WTC11 (cell line): ENCODE measurements around the gene RSPH1. TPM values are rescaled to one million over a fixed set of nuclear protein-coding genes. Genes with fewer than 3 reads are reported as not detected.

Source experiments
- ATAC-seq: fragments of 200-7000 bp; cut with Tn5 transposase; 2 replicates; pipeline ENCODE4 v1.10.0; 2021; ENCODE audit warnings: mild to moderate bottlenecking, moderate library complexity
- CTCF ChIA-PET: fragments of 300-600 bp; sonication (Branson Sonifier 250); formaldehyde crosslinking; loops from one replicate; lab custom pipeline; 2021; ENCODE audit warnings: antibody characterized with exemption; lab: Charles Lee
- POLR2A ChIA-PET: fragments of 350-600 bp; sonication (Branson Sonifier 250); formaldehyde crosslinking; loops from one replicate; lab custom pipeline; 2021; ENCODE audit warnings: antibody characterized with exemption; lab: Charles Lee
- DNase-seq: peaks from one replicate; pipeline ENCODE4 v3.0.0; 2021; ENCODE audit warnings: low spot score
- H3K27ac Mint-ChIP-seq: 2 replicates; pipeline ENCODE4 v1.8.0; 2021; ENCODE audit warnings: mixed read lengths
- H3K27me3 Mint-ChIP-seq: 2 replicates; pipeline ENCODE4 v1.8.0; 2021; ENCODE audit warnings: low read depth, mild to moderate bottlenecking, moderate library complexity, mixed read lengths
- H3K36me3 Mint-ChIP-seq: 2 replicates; pipeline ENCODE4 v1.8.0; 2021; ENCODE audit warnings: mixed read lengths
- H3K4me1 Mint-ChIP-seq: 2 replicates; pipeline ENCODE4 v1.8.0; 2022; ENCODE audit warnings: mixed read lengths
- H3K4me3 Mint-ChIP-seq: 2 replicates; pipeline ENCODE4 v1.8.0; 2021; ENCODE audit warnings: mild to moderate bottlenecking, moderate library complexity, mixed read lengths
- H3K9me3 Mint-ChIP-seq: 2 replicates; pipeline ENCODE4 v1.8.0; 2021; ENCODE audit warnings: mixed read lengths
- AR ChIP-seq: fragments of 250-450 bp; sonication (Bioruptor Pico); IDR thresholded peaks from 2 replicates; pipeline ENCODE4 v1.9.0; 2021; ENCODE audit warnings: mild to moderate bottlenecking
- ARID4B ChIP-seq: sonication (generic); formaldehyde crosslinking; IDR thresholded peaks from 2 replicates; pipeline ENCODE4 v1.8.0; 2023; ENCODE audit warnings: missing genetic modification reagents, mild to moderate bottlenecking, borderline replicate concordance
- CREM ChIP-seq: sonication (generic); formaldehyde crosslinking; IDR thresholded peaks from 2 replicates; pipeline ENCODE4 v1.8.1; 2022; ENCODE audit warnings: mild to moderate bottlenecking, missing genetic modification reagents, moderate library complexity
- E2F4 ChIP-seq: sonication (generic); formaldehyde crosslinking; IDR thresholded peaks from 2 replicates; pipeline ENCODE4 v1.8.1; 2022; ENCODE audit warnings: low read depth, mild to moderate bottlenecking, moderate library complexity, missing genetic modification reagents, borderline replicate concordance
- MXD4 ChIP-seq: fragments of 250-450 bp; sonication (Bioruptor Pico); IDR thresholded peaks from 2 replicates; pipeline ENCODE4 v1.8.0; 2021; ENCODE audit warnings: mild to moderate bottlenecking, moderate library complexity, borderline replicate concordance
- MYBL2 ChIP-seq: sonication (generic); formaldehyde crosslinking; IDR thresholded peaks from 2 replicates; pipeline ENCODE4 v1.8.1; 2023; ENCODE audit warnings: mild to moderate bottlenecking, moderate library complexity, missing genetic modification reagents
- NR1H2 ChIP-seq: sonication (generic); formaldehyde crosslinking; IDR thresholded peaks from 2 replicates; pipeline ENCODE4 v1.9.0; 2021; ENCODE audit warnings: mild to moderate bottlenecking, moderate library complexity, missing genetic modification reagents
- PRDM15 ChIP-seq: sonication (generic); formaldehyde crosslinking; IDR thresholded peaks from 2 replicates; pipeline ENCODE4 v1.8.0; 2022; ENCODE audit warnings: missing genetic modification reagents
- RORB ChIP-seq: fragments of 250-450 bp; sonication (Bioruptor Pico); IDR thresholded peaks from 2 replicates; pipeline ENCODE4 v1.9.0; 2021; ENCODE audit warnings: mild to moderate bottlenecking
- ZBTB21 ChIP-seq: sonication (generic); formaldehyde crosslinking; IDR thresholded peaks from 2 replicates; pipeline ENCODE4 v1.8.1; 2023; ENCODE audit warnings: mild to moderate bottlenecking, missing genetic modification reagents, borderline replicate concordance
- ZMAT4 ChIP-seq: fragments of 250-450 bp; sonication (Bioruptor Pico); IDR thresholded peaks from 2 replicates; pipeline ENCODE4 v1.9.0; 2021; ENCODE audit warnings: mild to moderate bottlenecking
- ZNF219 ChIP-seq: sonication (generic); formaldehyde crosslinking; IDR thresholded peaks from 2 replicates; pipeline ENCODE4 v1.8.0; 2023; ENCODE audit warnings: missing genetic modification reagents, mild to moderate bottlenecking, borderline replicate concordance
- ZNF317 ChIP-seq: sonication (generic); formaldehyde crosslinking; IDR thresholded peaks from 2 replicates; pipeline ENCODE4 v1.8.1; 2023; ENCODE audit warnings: low read depth, mild to moderate bottlenecking, moderate library complexity, missing genetic modification reagents, borderline replicate concordance
- ZNF416 ChIP-seq: fragments of 250-450 bp; sonication (Bioruptor Pico); IDR thresholded peaks from 2 replicates; pipeline ENCODE4 v1.9.0; 2021; ENCODE audit warnings: mild to moderate bottlenecking, inconsistent platforms
- ZNF671 ChIP-seq: fragments of 250-450 bp; sonication (Bioruptor Pico); IDR thresholded peaks from 2 replicates; pipeline ENCODE4 v1.8.0; 2021; ENCODE audit warnings: mild to moderate bottlenecking
- total RNA-seq: library from RNA; stranded (reverse); gene quantifications from 3 replicates; pipeline ENCODE4 v1.2.3, GENCODE V29; 2021
- TF ChIP-seq, protein P1 (sequence below): sonication (generic); formaldehyde crosslinking; IDR thresholded peaks from 2 replicates; pipeline ENCODE4 v1.8.1; 2023; ENCODE audit warnings: mild to moderate bottlenecking, missing genetic modification reagents, moderate library complexity
- TF ChIP-seq, protein P2 (sequence below): sonication (generic); formaldehyde crosslinking; IDR thresholded peaks from 2 replicates; pipeline ENCODE4 v1.8.1; 2022; ENCODE audit warnings: mild to moderate bottlenecking, moderate library complexity, missing genetic modification reagents
- TF ChIP-seq, protein P3 (sequence below): sonication (generic); formaldehyde crosslinking; IDR thresholded peaks from 2 replicates; pipeline ENCODE4 v1.8.1; 2022; ENCODE audit warnings: low read depth, missing genetic modification reagents, borderline replicate concordance
- TF ChIP-seq, protein P4 (sequence below): sonication (generic); formaldehyde crosslinking; IDR thresholded peaks from 2 replicates; pipeline ENCODE4 v1.8.0; 2022; ENCODE audit warnings: mild to moderate bottlenecking, missing genetic modification reagents

Gene RSPH1
- total RNA-seq, 1 experiment from 2014 or later: 0.11 TPM

- TF ChIP-seq ARID4B (CRISPR knock-in tag) (no peak), MYBL2 (CRISPR knock-in tag) (no peak)
- TF ChIP-seq, protein P1, sequence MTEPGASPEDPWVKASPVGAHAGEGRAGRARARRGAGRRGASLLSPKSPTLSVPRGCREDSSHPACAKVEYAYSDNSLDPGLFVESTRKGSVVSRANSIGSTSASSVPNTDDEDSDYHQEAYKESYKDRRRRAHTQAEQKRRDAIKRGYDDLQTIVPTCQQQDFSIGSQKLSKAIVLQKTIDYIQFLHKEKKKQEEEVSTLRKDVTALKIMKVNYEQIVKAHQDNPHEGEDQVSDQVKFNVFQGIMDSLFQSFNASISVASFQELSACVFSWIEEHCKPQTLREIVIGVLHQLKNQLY: no peak
These were observed 4.7 kb downstream of the RSPH1 start (continued) for GRCh38 chr21:42491328-42491727.

GRCh38 chr21:42490720-42491119 is 5.3 kb downstream of the RSPH1 start:
- Mint-ChIP-seq H3K27ac (no peak overlapping the region), H3K4me1 (peaks cover 14% of the 10 kb centered on the region), H3K4me3 (no peak overlapping the region), H3K27me3 (peaks cover 16% of the 10 kb centered on the region), H3K36me3 (no peaks in the 10 kb centered on the region), H3K9me3 (peaks cover 6% of the 10 kb centered on the region; the same call in 1 of the 2 replicates)
- no peak for TF ChIP-seq ZNF219 (CRISPR knock-in tag)
- TF ChIP-seq, protein P2, sequence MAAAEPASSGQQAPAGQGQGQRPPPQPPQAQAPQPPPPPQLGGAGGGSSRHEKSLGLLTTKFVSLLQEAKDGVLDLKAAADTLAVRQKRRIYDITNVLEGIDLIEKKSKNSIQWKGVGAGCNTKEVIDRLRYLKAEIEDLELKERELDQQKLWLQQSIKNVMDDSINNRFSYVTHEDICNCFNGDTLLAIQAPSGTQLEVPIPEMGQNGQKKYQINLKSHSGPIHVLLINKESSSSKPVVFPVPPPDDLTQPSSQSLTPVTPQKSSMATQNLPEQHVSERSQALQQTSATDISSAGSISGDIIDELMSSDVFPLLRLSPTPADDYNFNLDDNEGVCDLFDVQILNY (CRISPR knock-in tag): no peak
- no peak for TF ChIP-seq NR1H2 (CRISPR knock-in tag)
- TF ChIP-seq MXD4 (CRISPR knock-in tag): no peak
- TF ChIP-seq AR (CRISPR knock-in tag): no peak
- TF ChIP-seq ZMAT4 (CRISPR knock-in tag): no peak
- TF ChIP-seq, protein P3, sequence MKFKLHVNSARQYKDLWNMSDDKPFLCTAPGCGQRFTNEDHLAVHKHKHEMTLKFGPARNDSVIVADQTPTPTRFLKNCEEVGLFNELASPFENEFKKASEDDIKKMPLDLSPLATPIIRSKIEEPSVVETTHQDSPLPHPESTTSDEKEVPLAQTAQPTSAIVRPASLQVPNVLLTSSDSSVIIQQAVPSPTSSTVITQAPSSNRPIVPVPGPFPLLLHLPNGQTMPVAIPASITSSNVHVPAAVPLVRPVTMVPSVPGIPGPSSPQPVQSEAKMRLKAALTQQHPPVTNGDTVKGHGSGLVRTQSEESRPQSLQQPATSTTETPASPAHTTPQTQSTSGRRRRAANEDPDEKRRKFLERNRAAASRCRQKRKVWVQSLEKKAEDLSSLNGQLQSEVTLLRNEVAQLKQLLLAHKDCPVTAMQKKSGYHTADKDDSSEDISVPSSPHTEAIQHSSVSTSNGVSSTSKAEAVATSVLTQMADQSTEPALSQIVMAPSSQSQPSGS (CRISPR knock-in tag): no peak
- TF ChIP-seq PRDM15: no peak
- TF ChIP-seq CREM (CRISPR knock-in tag): no peak
- no peak for TF ChIP-seq ZNF317 (CRISPR knock-in tag)
- TF ChIP-seq, protein P4, sequence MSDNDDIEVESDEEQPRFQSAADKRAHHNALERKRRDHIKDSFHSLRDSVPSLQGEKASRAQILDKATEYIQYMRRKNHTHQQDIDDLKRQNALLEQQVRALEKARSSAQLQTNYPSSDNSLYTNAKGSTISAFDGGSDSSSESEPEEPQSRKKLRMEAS (CRISPR knock-in tag): no peak
- TF ChIP-seq MYBL2 (CRISPR knock-in tag): no peak
- no peak for TF ChIP-seq RORB
- TF ChIP-seq ZNF416: no peak
- TF ChIP-seq ZBTB21 (CRISPR knock-in tag): no peak
- TF ChIP-seq E2F4 (CRISPR knock-in tag): no peak
- no peak for TF ChIP-seq ZNF671 (CRISPR knock-in tag)
- DNase-seq (no peak), ATAC-seq (no peak)
- CTCF ChIA-PET: no interaction called here
- POLR2A ChIA-PET: no interaction called here
